ENCODE data around the gene SKA1. TPM values are rescaled to one million over a fixed set of nuclear protein-coding genes. Genes with fewer than 3 reads are reported as not detected.
A peak's percentile ranks its signal among the peaks of the same experiment; 100 is the strongest.
"Not testable (repeated sequence)": the region's sequence is repeated elsewhere in the genome, so short reads cannot be mapped to it uniquely, and the experiment has no call there.

The SKA1 gene
- total RNA-seq, 1 donor from 2014 or later: 7.0 TPM

DNA sequence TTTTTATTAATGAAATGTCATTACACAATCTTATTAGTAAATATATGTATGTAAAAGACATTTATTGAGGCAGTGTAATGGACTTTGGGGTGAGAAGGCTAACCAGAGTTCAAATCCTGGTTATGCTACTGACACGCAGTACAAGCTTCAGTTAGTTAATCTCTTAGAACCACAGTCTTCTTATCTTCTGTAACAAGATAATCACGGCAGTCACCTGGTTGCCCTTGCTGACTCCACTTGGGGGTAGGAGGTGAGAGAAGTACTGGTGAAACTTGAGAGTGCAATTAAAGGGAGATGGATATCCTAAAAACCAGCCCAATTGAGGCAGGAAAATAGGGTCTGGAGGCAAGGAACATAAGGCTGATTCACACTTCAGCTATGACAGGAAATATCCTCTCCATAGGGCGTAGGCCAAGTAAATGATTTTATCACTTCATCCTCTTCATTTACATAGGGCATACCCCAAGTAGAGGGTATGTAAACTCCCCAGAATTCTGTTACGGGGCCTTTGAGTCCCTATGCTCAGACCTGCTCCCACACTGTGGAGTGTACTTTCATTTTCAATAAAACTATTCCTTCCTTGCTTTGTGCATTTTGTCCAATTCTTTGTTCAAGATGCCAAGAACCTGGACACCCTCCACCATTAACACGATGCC is 21.3 kb downstream of the SKA1 start:
- no peak for ATAC-seq

DNA sequence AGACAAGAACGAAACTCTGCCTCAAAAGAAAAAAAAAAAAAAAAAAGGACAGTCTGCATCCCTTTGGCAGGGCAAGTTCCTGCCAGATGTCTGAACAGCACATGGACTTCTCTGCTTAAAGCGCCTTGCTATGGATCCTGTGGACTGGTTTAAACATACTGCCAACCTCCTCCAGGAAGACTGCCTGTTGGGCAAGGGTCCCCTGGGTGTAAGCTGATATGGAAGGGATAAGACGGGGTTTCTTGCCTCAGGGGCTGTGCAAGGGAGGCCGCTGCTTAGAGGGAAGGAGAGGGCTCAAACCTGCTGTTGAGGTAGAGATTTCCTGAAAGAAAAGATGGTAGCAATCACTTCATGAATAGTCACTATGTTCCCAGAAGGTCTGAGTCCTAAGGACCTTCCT is 22.2 kb downstream of the SKA1 start:
- ATAC-seq: no peak

GRCh38 chr18:50398099-50398498 is 23.3 kb downstream of the SKA1 start:
- ATAC-seq: no peak

GRCh38 chr18:50398947-50399346 is 24.1 kb downstream of the SKA1 start:
- no peak for ATAC-seq

- ATAC-seq: no peak
These were observed 24.7 kb downstream of the SKA1 start for GRCh38 chr18:50399582-50399981.

DNA sequence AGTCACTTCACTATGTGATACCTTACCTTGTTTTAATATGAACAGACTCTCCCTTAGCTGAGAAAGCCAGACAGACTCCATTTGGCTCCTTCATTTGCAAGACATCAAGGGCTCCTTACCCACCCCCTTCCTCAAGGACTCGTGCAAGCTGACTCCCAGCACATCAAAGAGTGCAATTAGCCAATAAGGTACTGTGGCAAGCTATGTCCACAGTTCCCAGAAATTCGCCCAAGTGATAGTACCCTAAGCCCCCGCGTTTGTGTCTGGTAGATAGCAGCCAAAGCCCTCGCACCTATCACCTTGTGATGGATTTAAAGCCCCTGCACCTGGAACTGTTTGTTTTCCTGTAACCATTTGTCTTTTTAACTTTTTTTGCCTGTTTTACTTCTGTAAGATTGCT is 25.6 kb downstream of the SKA1 start:
- not testable (repeated sequence) for ATAC-seq

DNA sequence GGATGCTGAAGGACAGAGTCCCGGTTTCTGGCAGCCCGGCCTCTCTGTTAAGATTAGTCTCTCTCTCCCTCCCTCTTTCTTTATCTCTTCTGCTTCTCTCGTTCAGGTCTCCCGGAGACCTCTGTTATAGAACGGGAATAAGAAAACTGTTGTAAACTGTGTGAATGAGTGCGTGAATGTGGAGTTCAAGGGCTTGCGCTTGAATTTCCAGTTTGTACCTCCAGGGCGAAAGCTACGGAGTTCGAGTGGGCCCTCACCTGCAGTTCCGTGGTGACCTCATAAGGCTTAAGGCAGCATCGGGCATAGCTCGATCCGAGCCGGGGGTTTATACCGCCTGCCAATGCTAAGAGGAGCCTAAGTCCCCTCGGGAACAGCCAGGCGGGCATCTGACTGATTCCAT is 26.4 kb downstream of the SKA1 start:
- no peak for ATAC-seq

DNA sequence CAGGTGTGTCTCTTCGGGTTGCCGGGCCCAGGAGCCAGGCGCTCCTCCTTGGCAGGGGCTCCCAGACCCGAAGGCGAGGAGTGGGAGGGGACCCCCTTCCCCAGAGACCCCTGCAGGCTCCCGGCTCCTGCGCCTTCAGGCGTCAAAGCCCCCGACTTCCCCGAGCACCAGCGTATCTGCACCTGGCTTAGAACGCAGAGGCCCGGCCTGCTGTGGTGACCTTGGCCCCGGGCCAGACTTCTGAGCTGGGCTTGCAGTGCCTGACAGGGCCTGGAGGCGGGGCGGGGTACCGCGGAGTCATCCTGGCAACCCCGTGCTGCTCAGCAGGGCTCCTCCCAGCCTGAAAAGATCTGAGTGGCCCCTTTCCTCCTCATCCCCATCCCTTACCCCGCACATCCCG is 27.0 kb downstream of the SKA1 start:
- ATAC-seq: peak; percentile 85

DNA sequence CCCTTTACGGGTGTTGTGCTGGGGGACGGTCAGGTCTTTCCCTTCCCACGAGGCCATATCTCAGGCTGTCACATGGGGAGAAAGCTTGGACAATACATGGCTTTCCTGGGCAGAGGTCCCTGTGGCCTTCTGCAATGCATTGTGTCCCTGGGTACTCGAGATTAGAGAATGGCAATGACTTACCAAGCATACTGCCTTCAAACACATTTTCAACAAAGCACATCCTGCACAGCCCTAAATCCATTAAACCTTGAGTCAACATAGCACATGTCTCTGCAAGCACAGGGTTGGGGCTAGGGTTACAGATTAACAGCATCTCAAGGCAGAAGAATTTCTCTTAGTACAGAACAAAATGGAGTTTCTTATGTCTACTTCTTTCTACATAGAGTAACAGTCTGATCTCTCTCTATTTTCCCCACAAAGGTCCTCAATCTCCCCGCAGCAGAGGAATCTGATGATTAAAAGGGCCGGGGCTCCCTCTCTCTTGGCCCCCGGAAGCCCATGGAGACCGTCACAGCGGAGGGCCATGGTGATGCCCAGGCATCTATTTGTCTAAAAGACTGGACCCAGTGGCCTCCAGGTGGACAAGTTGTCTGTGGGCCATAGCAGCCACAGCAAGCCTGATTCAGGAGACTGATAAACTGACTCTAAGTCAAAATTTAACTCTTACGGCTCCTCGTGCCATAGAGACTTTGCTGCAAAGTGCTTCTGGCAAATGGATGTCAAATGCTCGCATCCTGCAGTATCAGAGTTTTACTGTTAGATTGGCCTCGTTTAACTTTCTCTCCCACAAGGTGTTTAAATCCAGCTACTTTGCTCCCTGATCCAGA is 30.1 kb downstream of the SKA1 start:
- not testable (repeated sequence) for ATAC-seq

DNA sequence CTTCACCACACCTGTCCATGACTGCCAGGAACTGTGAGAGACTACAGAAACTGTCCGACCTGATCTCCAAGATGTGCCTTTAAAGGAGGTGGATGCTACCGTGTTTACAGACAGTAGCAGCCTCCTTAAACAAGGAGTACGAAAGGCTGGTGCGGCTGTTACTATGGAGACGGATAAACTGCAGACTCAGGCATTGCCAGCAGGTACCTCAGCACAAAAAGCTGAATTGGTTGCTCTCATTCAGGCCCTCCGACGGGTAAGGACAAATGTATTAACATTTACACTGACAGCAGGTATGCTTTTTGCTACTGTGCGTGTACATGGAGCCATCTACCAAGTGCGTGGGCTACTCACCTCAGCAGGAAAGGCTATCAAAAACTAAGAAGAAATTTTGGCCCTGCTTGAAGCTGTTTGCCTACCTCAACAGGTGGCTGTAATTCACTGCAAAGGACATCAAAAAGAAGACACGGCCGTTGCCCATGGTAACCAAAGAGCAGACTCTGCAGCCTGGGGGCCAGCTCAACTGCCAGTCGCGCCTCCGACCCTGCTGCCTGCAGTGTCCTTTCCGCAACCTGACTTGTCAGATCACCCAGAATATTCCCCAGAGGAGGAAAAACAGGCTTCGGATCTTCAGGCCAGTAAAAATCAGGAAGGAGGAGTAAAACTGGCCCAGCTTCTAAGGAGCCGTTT is 30.9 kb downstream of the SKA1 start:
- ATAC-seq: peak; percentile 33

- no peak for ATAC-seq
These were observed 34.4 kb downstream of the SKA1 start for GRCh38 chr18:50409236-50409635.

DNA sequence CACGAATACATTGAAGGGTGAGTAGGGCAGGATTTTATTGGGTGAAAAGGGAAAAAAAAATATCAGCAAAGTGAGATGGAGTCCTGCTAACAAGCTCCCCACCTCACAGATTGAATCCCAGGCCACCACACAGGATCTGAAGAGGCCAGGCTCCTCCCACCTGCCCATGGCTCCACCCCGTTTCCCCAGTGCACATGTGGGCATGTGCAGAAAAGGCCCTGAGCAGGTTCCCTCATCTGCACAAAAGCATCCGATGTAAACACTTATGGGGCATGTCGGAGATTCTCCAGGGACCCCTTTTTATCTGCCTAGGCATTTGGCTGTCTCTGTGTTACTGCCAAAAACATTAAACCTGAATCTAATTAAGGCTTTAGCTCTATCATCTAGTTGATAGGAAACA is 35.2 kb downstream of the SKA1 start:
- no peak for ATAC-seq

DNA sequence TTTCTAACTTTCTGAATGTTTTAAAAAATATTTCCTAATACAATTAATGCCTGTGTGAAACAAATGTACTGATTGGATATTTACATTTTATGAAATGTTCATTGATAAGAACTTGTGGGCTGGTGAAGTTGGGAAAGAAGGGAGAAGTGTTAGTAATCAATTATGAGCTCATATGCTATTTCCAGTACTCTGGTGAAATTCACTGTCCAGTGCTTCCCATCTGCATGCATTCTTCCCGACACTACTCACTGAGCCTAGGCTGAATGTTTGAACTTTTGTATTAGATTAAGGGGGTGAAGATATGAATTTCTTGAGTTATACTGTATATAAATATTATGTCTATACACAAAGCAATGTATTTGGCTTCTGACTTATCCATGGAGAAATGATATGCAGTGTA is 36.0 kb downstream of the SKA1 start:
- no peak for ATAC-seq

DNA sequence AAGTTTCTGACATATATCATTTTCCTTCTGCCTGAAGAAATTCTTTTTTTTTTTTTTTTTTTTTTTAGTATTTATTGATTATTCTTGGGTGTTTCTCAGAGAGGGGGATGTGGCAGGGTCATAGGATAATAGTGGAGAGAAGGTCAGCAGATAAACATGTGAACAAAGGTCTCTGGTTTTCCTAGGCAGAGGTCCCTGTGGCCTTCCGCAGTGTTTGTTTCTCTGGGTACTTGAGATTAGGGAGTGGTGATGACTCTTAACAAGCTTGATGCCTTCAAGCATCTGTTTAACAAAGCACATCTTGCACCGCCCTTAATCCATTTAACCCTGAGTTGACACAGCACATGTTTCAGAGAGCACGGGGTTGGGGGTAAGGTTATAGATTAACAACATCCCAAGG is 42.0 kb downstream of the SKA1 start:
- not testable (repeated sequence) for ATAC-seq

DNA sequence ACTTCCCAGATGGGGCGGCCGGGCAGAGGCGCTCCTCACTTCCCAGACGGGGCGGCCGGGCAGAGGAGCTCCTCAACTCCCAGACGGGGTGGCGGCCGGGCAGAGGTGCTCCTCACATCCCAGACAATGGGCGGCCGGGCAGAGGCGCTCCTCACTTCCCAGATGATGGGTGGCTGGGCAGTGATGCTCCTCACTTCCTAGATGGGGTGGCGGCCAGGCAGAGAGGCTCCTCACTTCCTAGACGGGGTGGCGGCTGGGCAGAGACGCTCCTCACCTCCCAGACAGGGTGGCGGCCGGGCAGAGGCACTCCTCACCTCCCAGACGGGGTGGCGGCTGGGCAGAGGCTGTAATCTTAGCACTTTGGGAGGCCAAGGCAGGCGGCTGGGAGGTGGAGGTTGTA is 42.9 kb downstream of the SKA1 start:
- ATAC-seq: not testable (repeated sequence)

- no peak for ATAC-seq
These were observed 43.8 kb downstream of the SKA1 start for GRCh38 chr18:50418650-50419049.

- ATAC-seq: no peak
These were observed 47.5 kb downstream of the SKA1 start for GRCh38 chr18:50422286-50422898.

- peak; percentile 43 for ATAC-seq
These were observed 50.2 kb downstream of the SKA1 start for GRCh38 chr18:50424877-50425690.

DNA sequence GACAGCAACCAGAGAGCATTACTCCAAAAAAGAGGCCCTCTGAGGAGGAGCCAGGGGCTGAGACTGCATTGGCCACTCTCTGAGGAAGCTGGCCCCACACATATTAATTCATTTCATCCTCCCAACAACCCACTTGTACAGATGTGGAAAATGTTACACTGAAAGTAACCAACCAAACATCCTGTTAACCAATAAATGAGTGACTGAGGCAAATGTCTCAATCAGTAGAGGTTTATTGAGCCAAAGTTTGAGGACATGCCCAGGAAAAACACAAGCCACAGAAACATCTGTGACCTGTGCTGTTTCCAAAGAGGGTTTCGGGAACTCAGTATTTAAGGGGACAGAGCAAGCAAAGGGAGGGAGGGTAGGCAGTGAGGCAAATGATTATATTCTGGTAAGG is 53.0 kb downstream of the SKA1 start:
- ATAC-seq: no peak

- ATAC-seq: no peak
These were observed 53.8 kb downstream of the SKA1 start for GRCh38 chr18:50428531-50429206.

GRCh38 chr18:50429207-50429948 is 54.5 kb downstream of the SKA1 start:
- ATAC-seq: no peak
